ENCODE results near the gene ARHGEF11. TPM values are rescaled to one million over a fixed set of nuclear protein-coding genes. Genes with fewer than 3 reads are reported as not detected.

ARHGEF11 gene
- total RNA-seq, 2 experiments from 2014 or later = 1.4 to 1.8 TPM

DNA sequence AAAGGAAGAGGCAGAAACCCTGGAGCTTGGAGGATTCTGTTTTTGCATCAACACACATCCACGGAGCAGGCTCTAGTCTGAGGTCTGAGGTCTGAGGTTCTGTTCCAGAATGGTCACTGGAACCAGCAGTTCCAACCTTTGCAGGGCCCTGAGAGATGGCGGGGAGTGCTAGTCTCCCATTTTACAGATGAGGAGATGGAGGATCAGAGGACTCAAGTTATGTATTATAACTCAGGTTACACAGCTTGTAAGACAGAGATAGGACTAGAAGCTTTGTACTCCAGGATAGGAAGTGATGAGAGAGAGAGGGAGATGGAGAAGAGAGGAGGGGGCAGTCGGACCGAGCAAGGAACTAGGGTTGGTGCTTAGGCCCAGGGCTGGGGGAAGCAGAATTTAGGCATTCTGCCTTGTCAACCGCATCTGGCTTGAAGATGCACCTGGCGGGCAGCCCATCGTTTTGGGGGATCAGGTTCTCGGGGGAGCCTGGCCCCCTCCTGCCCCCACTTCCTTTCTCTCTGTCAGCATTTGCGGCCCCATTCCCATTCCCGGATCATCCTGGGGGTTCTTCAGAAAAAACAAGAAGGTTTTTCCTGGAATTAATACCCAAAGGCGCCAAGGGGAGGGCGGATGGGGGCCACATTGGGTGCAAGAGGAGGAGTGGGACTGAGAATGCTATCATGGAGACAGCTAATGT is 146.4 kb downstream of the ARHGEF11 start:
- H3K27me3 Mint-ChIP-seq = peaks cover 14% of the 10 kb centered on the region
- ChIA-PET CTCF (interaction anchor here (0.8 to 3.3 kb wide), 9 partner anchors 9 to 193 kb away, joined by 3 to 13 read pairs (median 4); partner anchors contain the start of genes LRRC71 and NTRK1), POLR2A (interaction anchor here (1.0 kb wide), 1 partner anchor 93 kb away, joined by 3 read pairs; no protein-coding TSS in a partner anchor)
- peaks cover 4% of the 10 kb centered on the region for H3K4me1 Mint-ChIP-seq (ENCODE audit: low read depth)
- H3K27ac Mint-ChIP-seq = no peak overlapping the region
- ATAC-seq = no peak
- H3K36me3 Mint-ChIP-seq (ENCODE audit: low read depth) = no peaks in the 10 kb centered on the region
- TF ChIP-seq, protein P1, sequence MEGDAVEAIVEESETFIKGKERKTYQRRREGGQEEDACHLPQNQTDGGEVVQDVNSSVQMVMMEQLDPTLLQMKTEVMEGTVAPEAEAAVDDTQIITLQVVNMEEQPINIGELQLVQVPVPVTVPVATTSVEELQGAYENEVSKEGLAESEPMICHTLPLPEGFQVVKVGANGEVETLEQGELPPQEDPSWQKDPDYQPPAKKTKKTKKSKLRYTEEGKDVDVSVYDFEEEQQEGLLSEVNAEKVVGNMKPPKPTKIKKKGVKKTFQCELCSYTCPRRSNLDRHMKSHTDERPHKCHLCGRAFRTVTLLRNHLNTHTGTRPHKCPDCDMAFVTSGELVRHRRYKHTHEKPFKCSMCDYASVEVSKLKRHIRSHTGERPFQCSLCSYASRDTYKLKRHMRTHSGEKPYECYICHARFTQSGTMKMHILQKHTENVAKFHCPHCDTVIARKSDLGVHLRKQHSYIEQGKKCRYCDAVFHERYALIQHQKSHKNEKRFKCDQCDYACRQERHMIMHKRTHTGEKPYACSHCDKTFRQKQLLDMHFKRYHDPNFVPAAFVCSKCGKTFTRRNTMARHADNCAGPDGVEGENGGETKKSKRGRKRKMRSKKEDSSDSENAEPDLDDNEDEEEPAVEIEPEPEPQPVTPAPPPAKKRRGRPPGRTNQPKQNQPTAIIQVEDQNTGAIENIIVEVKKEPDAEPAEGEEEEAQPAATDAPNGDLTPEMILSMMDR (IDR thresholded peaks at IDR 0.05) = no peak
- H3K9me3 Mint-ChIP-seq = no peaks in the 10 kb centered on the region
- intact Hi-C loops (cut with micrococcal nuclease) = loop anchor here (10.0 kb wide), 1 partner anchor 214 kb away; no protein-coding TSS in a partner anchor
- H3K4me3 Mint-ChIP-seq = no peak overlapping the region
- no peak for DNase-seq

DNA sequence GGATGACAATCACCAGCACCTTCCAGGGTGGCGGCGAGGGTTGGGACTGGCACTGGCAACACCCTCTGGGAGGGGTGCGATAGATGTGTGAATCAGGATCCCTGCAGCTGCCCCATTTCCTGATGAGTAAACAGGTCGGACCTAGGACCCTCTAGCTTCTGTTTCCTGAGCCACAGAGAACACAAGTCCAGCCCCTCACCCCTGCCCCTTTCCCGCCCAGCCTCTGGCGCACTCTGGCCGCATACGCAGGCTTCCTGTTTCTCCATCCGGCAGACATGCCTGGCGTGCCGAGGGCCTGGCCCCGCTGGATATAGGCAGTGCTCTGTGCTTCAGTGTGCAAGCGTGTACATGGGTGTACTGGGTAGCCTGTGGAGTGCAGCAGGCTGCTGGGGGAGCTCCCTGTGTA is 147.4 kb downstream of the ARHGEF11 start:
- intact Hi-C loops (cut with micrococcal nuclease) = loop anchor here (10.0 kb wide), 1 partner anchor 213 kb away; no protein-coding TSS in a partner anchor
- CTCF ChIA-PET = interaction anchor here (0.8 to 3.3 kb wide), 8 partner anchors 8 to 192 kb away, joined by 3 to 13 read pairs (median 4); partner anchors contain the start of gene NTRK1

DNA sequence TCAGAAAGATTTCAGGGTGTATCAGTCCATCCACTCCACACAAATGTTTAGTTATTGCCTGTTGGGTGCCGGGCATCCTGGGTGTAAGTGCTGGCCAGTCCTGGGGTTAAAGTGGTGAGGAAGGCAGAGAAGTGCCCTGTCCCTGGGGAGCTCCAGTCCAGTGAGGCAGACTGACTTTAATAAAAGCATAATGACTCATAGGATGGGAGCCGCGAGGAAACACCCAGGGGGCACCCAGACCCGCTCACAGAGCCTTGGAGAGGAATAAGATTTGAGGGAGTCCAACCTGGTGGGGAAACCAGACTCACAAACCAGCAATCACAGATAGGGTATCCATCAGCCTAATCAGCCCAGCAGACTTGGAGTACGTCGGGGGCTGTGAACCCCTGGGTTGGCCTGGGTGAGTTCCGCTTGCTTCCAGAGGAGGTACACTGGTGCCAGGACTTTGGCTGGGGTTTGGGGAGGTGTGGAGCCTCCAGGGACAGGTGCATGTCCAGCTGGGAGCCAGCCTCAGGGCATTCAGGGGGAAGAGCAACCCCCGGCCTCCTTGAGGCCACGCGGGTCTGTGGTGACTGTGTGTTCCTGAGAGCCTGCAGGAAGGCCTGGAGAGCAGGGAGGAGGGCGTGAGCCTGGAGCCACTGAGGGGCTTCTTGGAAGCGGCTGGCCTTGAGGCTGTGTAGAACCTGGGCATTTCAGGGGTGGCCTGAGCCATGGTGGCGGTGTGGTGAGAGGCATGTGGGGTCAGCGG is 148.3 kb downstream of the ARHGEF11 start:
- Mint-ChIP-seq H3K27ac (no peak overlapping the region), H3K4me1 (ENCODE audit: low read depth) (peaks cover 8% of the 10 kb centered on the region), H3K4me3 (no peak overlapping the region), H3K9me3 (no peaks in the 10 kb centered on the region), H3K27me3 (peaks cover 27% of the 10 kb centered on the region), H3K36me3 (ENCODE audit: low read depth) (no peaks in the 10 kb centered on the region)
- ChIA-PET POLR2A (no interaction called here), CTCF (interaction anchor here (1.0 to 3.3 kb wide), 4 partner anchors 26 to 41 kb away, joined by 3 to 9 read pairs (median 3); no protein-coding TSS in a partner anchor)
- ATAC-seq (no peak), DNase-seq (no peak)
- TF ChIP-seq, protein P1 (IDR thresholded peaks at IDR 0.05) = no peak
- intact Hi-C loops (cut with micrococcal nuclease) = loop anchor here (10.0 kb wide), 1 partner anchor 212 kb away; no protein-coding TSS in a partner anchor

More for the DNA sequence above, 147.4 kb downstream of the ARHGEF11 start:
- Mint-ChIP-seq H3K9me3 (no peaks in the 10 kb centered on the region), H3K4me3 (no peak overlapping the region), H3K36me3 (ENCODE audit: low read depth) (no peaks in the 10 kb centered on the region), H3K27me3 (peaks cover 19% of the 10 kb centered on the region), H3K27ac (no peak overlapping the region), H3K4me1 (ENCODE audit: low read depth) (peaks cover 5% of the 10 kb centered on the region)
- POLR2A ChIA-PET = interaction anchor here (1.0 kb wide), 1 partner anchor 92 kb away, joined by 3 read pairs; no protein-coding TSS in a partner anchor
- ATAC-seq = peak; percentile 45
- DNase-seq = no peak
- TF ChIP-seq, protein P1 (IDR thresholded peaks at IDR 0.05) = no peak

DNA sequence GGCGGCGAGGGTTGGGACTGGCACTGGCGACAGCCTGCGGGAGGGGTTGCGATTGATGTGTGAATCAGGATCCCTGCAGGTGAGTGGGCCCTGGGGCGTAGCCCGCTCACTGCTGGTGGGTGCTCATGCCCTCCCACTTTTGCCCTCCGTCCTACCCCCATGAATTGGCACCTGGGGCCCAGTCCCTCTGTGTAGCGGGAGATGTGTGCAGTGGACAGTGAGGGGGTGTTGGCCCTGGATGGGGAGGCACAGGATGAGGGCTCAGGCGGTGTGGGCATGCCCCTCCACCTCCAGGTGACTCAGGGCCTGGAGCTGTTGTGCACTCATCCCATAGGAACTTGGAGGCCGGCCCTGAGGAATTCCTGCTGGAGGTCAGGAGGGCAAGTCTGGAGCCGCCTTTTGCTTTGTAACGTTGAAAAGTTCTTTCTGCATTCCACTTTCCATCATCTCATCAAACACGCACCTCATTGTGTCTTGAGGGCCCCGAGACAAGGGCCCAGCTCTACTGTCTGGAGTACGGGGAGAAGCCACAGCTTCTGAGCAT is 149.0 kb downstream of the ARHGEF11 start:
- POLR2A ChIA-PET = no interaction called here
- H3K4me1 Mint-ChIP-seq (ENCODE audit: low read depth) = peaks cover 8% of the 10 kb centered on the region

More for the DNA sequence above, 149.0 kb downstream of the ARHGEF11 start:
- Mint-ChIP-seq H3K9me3 (no peaks in the 10 kb centered on the region), H3K36me3 (ENCODE audit: low read depth) (no peaks in the 10 kb centered on the region), H3K27me3 (peaks cover 32% of the 10 kb centered on the region), H3K4me3 (no peak overlapping the region), H3K27ac (no peak overlapping the region)
- TF ChIP-seq, protein P1 (IDR thresholded peaks at IDR 0.05) = no peak
- DNase-seq (no peak), ATAC-seq (no peak)
- intact Hi-C loops (cut with micrococcal nuclease) = loop anchor here (10.0 kb wide), 1 partner anchor 212 kb away; no protein-coding TSS in a partner anchor
- CTCF ChIA-PET = interaction anchor here (1.0 kb wide), 1 partner anchor 31 kb away, joined by 3 read pairs; no protein-coding TSS in a partner anchor

Measured in activated CD8-positive, alpha-beta T cell treated with anti-CD3 and anti-CD28 coated beads for 36 hours (primary cell).